WTC11 (cell line): Measurements from ENCODE around the gene CXCL10. TPM values are rescaled to one million over a fixed set of nuclear protein-coding genes. Genes with fewer than 3 reads are reported as not detected.

ENCODE experiments used
- ATAC-seq: fragments of 200-7000 bp; cut with Tn5 transposase; 2 replicates; pipeline ENCODE4 v1.10.0; 2021; ENCODE audit warnings: mild to moderate bottlenecking, moderate library complexity
- CTCF ChIA-PET: fragments of 300-600 bp; sonication (Branson Sonifier 250); formaldehyde crosslinking; loops from one replicate; lab custom pipeline; 2021; ENCODE audit warnings: antibody characterized with exemption; lab: Charles Lee
- POLR2A ChIA-PET: fragments of 350-600 bp; sonication (Branson Sonifier 250); formaldehyde crosslinking; loops from one replicate; lab custom pipeline; 2021; ENCODE audit warnings: antibody characterized with exemption; lab: Charles Lee
- DNase-seq: peaks from one replicate; pipeline ENCODE4 v3.0.0; 2021; ENCODE audit warnings: low spot score
- H3K27ac Mint-ChIP-seq: 2 replicates; pipeline ENCODE4 v1.8.0; 2021; ENCODE audit warnings: mixed read lengths
- H3K27me3 Mint-ChIP-seq: 2 replicates; pipeline ENCODE4 v1.8.0; 2021; ENCODE audit warnings: low read depth, mild to moderate bottlenecking, moderate library complexity, mixed read lengths
- H3K36me3 Mint-ChIP-seq: 2 replicates; pipeline ENCODE4 v1.8.0; 2021; ENCODE audit warnings: mixed read lengths
- H3K4me1 Mint-ChIP-seq: 2 replicates; pipeline ENCODE4 v1.8.0; 2022; ENCODE audit warnings: mixed read lengths
- H3K4me3 Mint-ChIP-seq: 2 replicates; pipeline ENCODE4 v1.8.0; 2021; ENCODE audit warnings: mild to moderate bottlenecking, moderate library complexity, mixed read lengths
- H3K9me3 Mint-ChIP-seq: 2 replicates; pipeline ENCODE4 v1.8.0; 2021; ENCODE audit warnings: mixed read lengths
- ETV6 ChIP-seq: sonication (generic); formaldehyde crosslinking; IDR thresholded peaks from 2 replicates; pipeline ENCODE4 v1.8.1; 2022; ENCODE audit warnings: mild to moderate bottlenecking, missing genetic modification reagents
- IRF2 ChIP-seq: sonication (generic); formaldehyde crosslinking; IDR thresholded peaks from 2 replicates; pipeline ENCODE4 v1.8.0; 2022; ENCODE audit warnings: low read depth, missing genetic modification reagents, borderline replicate concordance
- JUN ChIP-seq: sonication (generic); formaldehyde crosslinking; IDR thresholded peaks from 2 replicates; pipeline ENCODE4 v1.8.0; 2023; ENCODE audit warnings: mild to moderate bottlenecking, missing genetic modification reagents
- MYBL2 ChIP-seq: sonication (generic); formaldehyde crosslinking; IDR thresholded peaks from 2 replicates; pipeline ENCODE4 v1.8.1; 2023; ENCODE audit warnings: mild to moderate bottlenecking, moderate library complexity, missing genetic modification reagents
- RORB ChIP-seq: fragments of 250-450 bp; sonication (Bioruptor Pico); IDR thresholded peaks from 2 replicates; pipeline ENCODE4 v1.9.0; 2021; ENCODE audit warnings: mild to moderate bottlenecking
- TEAD1 ChIP-seq: sonication (generic); formaldehyde crosslinking; IDR thresholded peaks from 2 replicates; pipeline ENCODE4 v1.8.0; 2022; ENCODE audit warnings: mild to moderate bottlenecking, missing genetic modification reagents
- TEAD4 ChIP-seq: sonication (generic); formaldehyde crosslinking; IDR thresholded peaks from 2 replicates; pipeline ENCODE4 v1.8.0; 2022; ENCODE audit warnings: mild to moderate bottlenecking, missing genetic modification reagents
- ZNF396 ChIP-seq: fragments of 250-450 bp; sonication (Bioruptor Pico); IDR thresholded peaks from 2 replicates; pipeline ENCODE4 v1.8.0; 2021; ENCODE audit warnings: mild to moderate bottlenecking, moderate library complexity, borderline replicate concordance
- ZNF416 ChIP-seq: fragments of 250-450 bp; sonication (Bioruptor Pico); IDR thresholded peaks from 2 replicates; pipeline ENCODE4 v1.9.0; 2021; ENCODE audit warnings: mild to moderate bottlenecking, inconsistent platforms
- total RNA-seq: library from RNA; stranded (reverse); gene quantifications from 3 replicates; pipeline ENCODE4 v1.2.3, GENCODE V29; 2021
- TF ChIP-seq, protein P1 (sequence below): fragments of 250-450 bp; sonication (Bioruptor Pico); IDR thresholded peaks from 2 replicates; pipeline ENCODE4 v1.9.0; 2021; ENCODE audit warnings: mild to moderate bottlenecking, borderline replicate concordance
- TF ChIP-seq, protein P2 (sequence below): sonication (generic); formaldehyde crosslinking; IDR thresholded peaks from 2 replicates; pipeline ENCODE4 v1.8.0; 2022; ENCODE audit warnings: mild to moderate bottlenecking, missing genetic modification reagents
- TF ChIP-seq, protein P3 (sequence below): sonication (generic); formaldehyde crosslinking; IDR thresholded peaks from 2 replicates; pipeline ENCODE4 v1.8.1; 2022; ENCODE audit warnings: missing genetic modification reagents, borderline replicate concordance
- TF ChIP-seq, protein P4 (sequence below): sonication (generic); formaldehyde crosslinking; IDR thresholded peaks from 2 replicates; pipeline ENCODE4 v1.8.1; 2022; ENCODE audit warnings: low read depth, missing genetic modification reagents, borderline replicate concordance
- TF ChIP-seq, protein P5 (sequence below): sonication (generic); formaldehyde crosslinking; IDR thresholded peaks from 2 replicates; pipeline ENCODE4 v1.8.0; 2022; ENCODE audit warnings: mild to moderate bottlenecking, missing genetic modification reagents
- TF ChIP-seq, protein P6 (sequence below): fragments of 250-450 bp; sonication (Bioruptor Pico); IDR thresholded peaks from 2 replicates; pipeline ENCODE4 v1.9.0; 2021; ENCODE audit warnings: mild to moderate bottlenecking
- TF ChIP-seq, protein P7 (sequence below): sonication (generic); formaldehyde crosslinking; IDR thresholded peaks from 2 replicates; pipeline ENCODE4 v1.8.1; 2023; ENCODE audit warnings: mild to moderate bottlenecking, missing genetic modification reagents, moderate library complexity

CXCL10 gene
- total RNA-seq, 1 experiment from 2014 or later = not detected

DNA sequence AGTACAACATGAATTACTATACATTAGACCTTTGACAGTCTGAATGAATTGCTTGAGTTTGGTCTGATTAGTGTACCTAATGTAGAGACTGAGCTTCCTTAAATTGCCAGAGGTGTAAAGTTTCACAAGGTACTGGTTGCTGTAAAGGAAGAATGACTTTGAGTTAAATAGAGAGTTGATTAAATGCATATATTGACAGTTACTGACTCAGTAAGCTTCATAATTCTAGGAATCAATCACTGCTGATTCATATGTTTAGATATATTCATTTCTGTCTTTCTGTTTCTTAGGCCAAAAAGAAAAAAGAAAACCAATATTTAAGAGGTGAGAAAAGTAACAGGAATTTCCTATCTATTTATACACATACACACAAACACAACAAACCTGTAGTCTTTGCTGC is 35.0 kb upstream of the CXCL10 start (continued):
- TF ChIP-seq, protein P1, sequence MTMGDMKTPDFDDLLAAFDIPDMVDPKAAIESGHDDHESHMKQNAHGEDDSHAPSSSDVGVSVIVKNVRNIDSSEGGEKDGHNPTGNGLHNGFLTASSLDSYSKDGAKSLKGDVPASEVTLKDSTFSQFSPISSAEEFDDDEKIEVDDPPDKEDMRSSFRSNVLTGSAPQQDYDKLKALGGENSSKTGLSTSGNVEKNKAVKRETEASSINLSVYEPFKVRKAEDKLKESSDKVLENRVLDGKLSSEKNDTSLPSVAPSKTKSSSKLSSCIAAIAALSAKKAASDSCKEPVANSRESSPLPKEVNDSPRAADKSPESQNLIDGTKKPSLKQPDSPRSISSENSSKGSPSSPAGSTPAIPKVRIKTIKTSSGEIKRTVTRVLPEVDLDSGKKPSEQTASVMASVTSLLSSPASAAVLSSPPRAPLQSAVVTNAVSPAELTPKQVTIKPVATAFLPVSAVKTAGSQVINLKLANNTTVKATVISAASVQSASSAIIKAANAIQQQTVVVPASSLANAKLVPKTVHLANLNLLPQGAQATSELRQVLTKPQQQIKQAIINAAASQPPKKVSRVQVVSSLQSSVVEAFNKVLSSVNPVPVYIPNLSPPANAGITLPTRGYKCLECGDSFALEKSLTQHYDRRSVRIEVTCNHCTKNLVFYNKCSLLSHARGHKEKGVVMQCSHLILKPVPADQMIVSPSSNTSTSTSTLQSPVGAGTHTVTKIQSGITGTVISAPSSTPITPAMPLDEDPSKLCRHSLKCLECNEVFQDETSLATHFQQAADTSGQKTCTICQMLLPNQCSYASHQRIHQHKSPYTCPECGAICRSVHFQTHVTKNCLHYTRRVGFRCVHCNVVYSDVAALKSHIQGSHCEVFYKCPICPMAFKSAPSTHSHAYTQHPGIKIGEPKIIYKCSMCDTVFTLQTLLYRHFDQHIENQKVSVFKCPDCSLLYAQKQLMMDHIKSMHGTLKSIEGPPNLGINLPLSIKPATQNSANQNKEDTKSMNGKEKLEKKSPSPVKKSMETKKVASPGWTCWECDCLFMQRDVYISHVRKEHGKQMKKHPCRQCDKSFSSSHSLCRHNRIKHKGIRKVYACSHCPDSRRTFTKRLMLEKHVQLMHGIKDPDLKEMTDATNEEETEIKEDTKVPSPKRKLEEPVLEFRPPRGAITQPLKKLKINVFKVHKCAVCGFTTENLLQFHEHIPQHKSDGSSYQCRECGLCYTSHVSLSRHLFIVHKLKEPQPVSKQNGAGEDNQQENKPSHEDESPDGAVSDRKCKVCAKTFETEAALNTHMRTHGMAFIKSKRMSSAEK (CRISPR knock-in tag) = no peak
- TF ChIP-seq, protein P2, sequence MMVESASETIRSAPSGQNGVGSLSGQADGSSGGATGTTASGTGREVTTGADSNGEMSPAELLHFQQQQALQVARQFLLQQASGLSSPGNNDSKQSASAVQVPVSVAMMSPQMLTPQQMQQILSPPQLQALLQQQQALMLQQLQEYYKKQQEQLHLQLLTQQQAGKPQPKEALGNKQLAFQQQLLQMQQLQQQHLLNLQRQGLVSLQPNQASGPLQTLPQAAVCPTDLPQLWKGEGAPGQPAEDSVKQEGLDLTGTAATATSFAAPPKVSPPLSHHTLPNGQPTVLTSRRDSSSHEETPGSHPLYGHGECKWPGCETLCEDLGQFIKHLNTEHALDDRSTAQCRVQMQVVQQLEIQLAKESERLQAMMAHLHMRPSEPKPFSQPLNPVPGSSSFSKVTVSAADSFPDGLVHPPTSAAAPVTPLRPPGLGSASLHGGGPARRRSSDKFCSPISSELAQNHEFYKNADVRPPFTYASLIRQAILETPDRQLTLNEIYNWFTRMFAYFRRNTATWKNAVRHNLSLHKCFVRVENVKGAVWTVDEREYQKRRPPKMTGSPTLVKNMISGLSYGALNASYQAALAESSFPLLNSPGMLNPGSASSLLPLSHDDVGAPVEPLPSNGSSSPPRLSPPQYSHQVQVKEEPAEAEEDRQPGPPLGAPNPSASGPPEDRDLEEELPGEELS (CRISPR knock-in tag) = no peak
- TF ChIP-seq JUN (CRISPR knock-in tag) (no peak), TEAD4 (no peak), RORB (CRISPR knock-in tag) (no peak), ETV6 (CRISPR knock-in tag) (no peak), ZNF396 (CRISPR knock-in tag) (no peak), MYBL2 (no peak)
- TF ChIP-seq, protein P3, sequence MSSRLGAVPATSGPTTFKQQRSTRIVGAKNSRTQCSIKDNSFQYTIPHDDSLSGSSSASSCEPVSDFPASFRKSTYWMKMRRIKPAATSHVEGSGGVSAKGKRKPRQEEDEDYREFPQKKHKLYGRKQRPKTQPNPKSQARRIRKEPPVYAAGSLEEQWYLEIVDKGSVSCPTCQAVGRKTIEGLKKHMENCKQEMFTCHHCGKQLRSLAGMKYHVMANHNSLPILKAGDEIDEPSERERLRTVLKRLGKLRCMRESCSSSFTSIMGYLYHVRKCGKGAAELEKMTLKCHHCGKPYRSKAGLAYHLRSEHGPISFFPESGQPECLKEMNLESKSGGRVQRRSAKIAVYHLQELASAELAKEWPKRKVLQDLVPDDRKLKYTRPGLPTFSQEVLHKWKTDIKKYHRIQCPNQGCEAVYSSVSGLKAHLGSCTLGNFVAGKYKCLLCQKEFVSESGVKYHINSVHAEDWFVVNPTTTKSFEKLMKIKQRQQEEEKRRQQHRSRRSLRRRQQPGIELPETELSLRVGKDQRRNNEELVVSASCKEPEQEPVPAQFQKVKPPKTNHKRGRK (CRISPR knock-in tag) = no peak

DNA sequence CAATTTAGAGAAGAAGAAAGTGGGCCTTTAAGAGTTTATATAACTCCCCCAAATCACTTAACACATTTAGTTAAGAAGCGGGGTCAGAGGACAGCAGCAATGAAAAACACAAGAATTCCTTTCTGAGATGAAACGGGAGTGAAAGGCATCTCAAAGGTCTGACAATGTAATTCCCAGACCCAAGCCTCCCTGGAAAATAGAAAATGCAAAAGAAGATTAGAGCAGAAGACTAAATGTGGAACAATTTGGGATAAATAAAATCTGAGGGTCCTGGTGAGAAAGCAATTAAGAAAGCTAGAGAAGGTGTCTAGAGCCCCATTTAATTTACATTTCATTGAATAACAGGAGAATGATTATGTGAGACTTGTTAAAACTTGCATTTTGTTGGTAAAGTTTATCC is 32.1 kb upstream of the CXCL10 start:
- CTCF ChIA-PET = interaction anchor here (1.2 to 3.4 kb wide), 4 partner anchors 31 to 207 kb away, joined by 3 to 23 read pairs (median 8); no protein-coding TSS in a partner anchor
- no peak for TF ChIP-seq IRF2
- TF ChIP-seq, protein P4, sequence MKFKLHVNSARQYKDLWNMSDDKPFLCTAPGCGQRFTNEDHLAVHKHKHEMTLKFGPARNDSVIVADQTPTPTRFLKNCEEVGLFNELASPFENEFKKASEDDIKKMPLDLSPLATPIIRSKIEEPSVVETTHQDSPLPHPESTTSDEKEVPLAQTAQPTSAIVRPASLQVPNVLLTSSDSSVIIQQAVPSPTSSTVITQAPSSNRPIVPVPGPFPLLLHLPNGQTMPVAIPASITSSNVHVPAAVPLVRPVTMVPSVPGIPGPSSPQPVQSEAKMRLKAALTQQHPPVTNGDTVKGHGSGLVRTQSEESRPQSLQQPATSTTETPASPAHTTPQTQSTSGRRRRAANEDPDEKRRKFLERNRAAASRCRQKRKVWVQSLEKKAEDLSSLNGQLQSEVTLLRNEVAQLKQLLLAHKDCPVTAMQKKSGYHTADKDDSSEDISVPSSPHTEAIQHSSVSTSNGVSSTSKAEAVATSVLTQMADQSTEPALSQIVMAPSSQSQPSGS (CRISPR knock-in tag) = no peak
- TF ChIP-seq, protein P1 (CRISPR knock-in tag) = no peak
- no peak for TF ChIP-seq TEAD4
- TF ChIP-seq, protein P5, sequence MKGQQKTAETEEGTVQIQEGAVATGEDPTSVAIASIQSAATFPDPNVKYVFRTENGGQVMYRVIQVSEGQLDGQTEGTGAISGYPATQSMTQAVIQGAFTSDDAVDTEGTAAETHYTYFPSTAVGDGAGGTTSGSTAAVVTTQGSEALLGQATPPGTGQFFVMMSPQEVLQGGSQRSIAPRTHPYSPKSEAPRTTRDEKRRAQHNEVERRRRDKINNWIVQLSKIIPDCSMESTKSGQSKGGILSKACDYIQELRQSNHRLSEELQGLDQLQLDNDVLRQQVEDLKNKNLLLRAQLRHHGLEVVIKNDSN (CRISPR knock-in tag) = no peak
- TF ChIP-seq, protein P6, sequence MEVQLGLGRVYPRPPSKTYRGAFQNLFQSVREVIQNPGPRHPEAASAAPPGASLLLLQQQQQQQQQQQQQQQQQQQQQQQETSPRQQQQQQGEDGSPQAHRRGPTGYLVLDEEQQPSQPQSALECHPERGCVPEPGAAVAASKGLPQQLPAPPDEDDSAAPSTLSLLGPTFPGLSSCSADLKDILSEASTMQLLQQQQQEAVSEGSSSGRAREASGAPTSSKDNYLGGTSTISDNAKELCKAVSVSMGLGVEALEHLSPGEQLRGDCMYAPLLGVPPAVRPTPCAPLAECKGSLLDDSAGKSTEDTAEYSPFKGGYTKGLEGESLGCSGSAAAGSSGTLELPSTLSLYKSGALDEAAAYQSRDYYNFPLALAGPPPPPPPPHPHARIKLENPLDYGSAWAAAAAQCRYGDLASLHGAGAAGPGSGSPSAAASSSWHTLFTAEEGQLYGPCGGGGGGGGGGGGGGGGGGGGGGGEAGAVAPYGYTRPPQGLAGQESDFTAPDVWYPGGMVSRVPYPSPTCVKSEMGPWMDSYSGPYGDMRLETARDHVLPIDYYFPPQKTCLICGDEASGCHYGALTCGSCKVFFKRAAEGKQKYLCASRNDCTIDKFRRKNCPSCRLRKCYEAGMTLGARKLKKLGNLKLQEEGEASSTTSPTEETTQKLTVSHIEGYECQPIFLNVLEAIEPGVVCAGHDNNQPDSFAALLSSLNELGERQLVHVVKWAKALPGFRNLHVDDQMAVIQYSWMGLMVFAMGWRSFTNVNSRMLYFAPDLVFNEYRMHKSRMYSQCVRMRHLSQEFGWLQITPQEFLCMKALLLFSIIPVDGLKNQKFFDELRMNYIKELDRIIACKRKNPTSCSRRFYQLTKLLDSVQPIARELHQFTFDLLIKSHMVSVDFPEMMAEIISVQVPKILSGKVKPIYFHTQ (CRISPR knock-in tag) = no peak
- TF ChIP-seq TEAD1 (CRISPR knock-in tag) = no peak
- no peak for TF ChIP-seq MYBL2
- TF ChIP-seq, protein P7, sequence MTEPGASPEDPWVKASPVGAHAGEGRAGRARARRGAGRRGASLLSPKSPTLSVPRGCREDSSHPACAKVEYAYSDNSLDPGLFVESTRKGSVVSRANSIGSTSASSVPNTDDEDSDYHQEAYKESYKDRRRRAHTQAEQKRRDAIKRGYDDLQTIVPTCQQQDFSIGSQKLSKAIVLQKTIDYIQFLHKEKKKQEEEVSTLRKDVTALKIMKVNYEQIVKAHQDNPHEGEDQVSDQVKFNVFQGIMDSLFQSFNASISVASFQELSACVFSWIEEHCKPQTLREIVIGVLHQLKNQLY (CRISPR knock-in tag) = no peak
- TF ChIP-seq ZNF416 = no peak

More for the DNA sequence above, 32.1 kb upstream of the CXCL10 start:
- Mint-ChIP-seq H3K36me3 (no peaks in the 10 kb centered on the region), H3K27me3 (no peaks in the 10 kb centered on the region), H3K9me3 (no peaks in the 10 kb centered on the region), H3K4me1 (peaks cover 28% of the 10 kb centered on the region), H3K4me3 (no peak overlapping the region), H3K27ac (no peak overlapping the region)
- no peak for ATAC-seq
- DNase-seq = no peak
- POLR2A ChIA-PET = no interaction called here
